GM21717 (cell line): ENCODE results near the gene C1RL.
"Not testable (repeated sequence)": the region's sequence is repeated elsewhere in the genome, so short reads cannot be mapped to it uniquely, and the experiment has no call there.

Experiments
- ATAC-seq: cut with Tn5 transposase; IDR thresholded peaks from one replicate; pipeline ENCODE4 v1.9.1; 2021; ENCODE audit warnings: mild to moderate bottlenecking, moderate library complexity; ENCODE audit not compliant: unreplicated experiment

C1RL gene

DNA sequence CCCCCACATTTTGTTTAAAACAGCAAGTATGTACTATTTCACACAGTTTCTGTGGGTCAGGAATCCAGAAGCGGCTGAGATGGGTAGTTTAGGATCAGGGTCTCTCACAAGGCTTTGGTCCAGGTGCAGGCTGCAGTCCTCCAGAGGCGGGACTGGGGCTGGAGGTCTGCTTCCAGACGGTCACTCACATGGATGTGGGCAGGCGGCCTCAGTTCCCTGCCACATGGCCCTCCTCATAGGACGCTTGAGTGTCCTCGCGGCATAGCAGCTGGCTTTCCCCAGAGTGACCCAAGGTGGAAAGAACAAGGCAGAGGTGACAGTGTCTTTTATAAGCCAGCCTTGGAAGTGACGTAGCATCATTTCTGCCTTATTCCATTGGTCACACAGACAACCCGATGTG lies 7.9 kb upstream of the C1RL start:
- no peak for ATAC-seq

GRCh38 chr12:7116196-7116595 lies 7.2 kb upstream of the C1RL start:
- ATAC-seq: no peak

DNA sequence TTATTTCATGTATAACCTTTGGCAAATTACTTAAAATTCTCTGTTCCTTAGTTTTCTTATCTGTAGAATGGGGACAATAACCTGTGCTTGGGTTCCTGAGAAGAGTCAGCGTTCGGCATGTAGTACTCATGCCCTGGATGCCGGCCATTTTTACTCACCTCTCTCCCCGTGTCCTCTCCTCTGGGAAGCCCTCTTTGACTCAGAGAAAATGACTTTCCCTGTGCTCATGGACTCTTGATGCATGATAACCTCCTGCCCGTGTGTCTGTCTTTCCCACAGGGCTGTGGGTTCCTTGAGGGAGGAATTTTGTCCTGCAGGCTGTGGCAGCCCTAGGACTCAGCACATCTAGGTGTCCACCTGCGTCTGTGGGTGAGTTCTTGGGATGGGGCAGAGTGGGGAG lies 5.8 kb upstream of the C1RL start:
- ATAC-seq: no peak

DNA sequence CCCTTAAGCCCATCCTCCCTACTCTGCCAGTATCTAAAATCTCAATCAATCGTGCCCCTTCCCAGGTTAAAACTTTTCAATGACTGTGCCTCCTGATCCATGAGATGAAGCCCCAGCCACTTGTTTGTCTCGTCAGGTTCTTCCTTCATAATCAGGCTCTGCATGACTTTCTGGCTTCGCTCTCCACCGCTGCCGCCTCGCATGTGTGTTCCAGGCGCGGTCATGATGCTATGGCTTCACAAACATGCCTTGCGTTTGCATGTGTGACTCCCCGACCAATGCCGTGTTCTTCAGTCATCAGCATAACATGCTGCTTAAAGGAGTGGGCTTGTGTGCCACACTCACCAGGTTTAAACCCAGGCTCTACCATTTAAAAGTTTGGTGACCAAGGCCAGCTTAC lies 5.0 kb upstream of the C1RL start:
- ATAC-seq: no peak

DNA sequence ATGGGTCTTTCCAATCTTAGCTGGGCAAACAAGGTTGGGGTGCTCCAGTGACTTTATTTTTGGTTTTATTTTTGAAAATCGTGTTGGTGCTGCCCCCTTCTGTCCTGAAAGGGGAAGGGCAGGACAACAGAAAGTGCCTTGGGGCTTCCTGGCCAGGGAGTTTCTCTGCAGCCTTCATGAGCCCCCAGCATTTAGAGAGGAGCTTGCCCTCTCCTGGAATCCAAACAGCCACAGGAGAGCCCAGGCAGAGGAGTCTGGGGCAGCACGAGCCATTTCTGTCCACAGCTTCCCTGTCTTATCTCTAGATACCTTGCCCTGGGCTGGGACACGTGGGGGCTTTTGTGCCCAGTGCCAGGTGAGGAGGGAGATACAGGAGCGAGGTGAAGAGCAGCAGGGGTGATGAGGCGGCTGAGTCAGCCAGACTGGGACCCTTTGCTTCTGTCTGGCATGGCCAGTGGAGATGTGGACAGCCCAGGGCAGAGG lies 4.4 kb upstream of the C1RL start:
- ATAC-seq: no peak

GRCh38 chr12:7112041-7112440 lies 3.0 kb upstream of the C1RL start:
- no peak for ATAC-seq

GRCh38 chr12:7110661-7111060 lies 1.6 kb upstream of the C1RL start:
- ATAC-seq: no peak

- ATAC-seq: no peak
Measured at GRCh38 chr12:7109572-7109920, 532 bp upstream of the C1RL start.

DNA sequence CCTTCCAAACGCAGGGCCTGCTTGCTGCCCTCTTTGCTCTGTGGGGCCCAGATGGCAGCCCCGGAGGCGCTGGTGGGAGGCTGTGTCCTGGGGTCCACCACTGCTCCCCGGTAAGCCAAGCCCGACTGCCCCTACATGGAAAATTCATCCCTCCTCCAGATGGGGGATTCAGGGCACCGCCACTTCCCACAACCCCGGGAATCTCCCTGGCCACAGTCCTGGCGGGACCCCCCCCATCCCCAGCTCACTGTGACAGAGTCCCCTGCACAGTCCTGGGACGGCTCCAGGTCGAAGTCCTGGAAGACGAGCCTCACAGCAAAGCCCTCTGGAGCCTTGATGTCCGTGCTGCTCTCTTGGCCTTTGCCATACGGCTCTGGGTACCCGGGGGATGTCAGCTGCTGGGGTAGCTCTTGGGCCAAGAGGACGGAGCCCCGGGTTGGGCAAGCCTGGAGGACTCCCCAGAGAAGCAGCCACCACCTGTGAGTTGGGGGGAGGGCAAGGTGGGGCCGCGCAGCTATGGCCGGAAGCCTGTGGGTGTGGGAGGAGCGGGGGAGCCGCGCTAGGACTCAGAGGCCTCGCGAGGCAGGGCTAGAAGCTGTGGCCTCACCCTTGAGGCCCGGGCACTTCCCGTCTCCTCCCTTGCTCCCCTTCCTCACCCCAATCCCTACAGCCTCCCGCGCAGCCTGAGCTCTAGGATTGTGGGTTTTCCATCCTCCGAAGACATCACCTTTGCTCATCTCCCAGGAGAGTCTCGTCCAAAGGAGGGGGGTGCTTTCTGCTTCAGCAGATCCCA lies 815 bp downstream of the C1RL start:
- peak; percentile 83 for ATAC-seq

- no peak for ATAC-seq
Measured at GRCh38 chr12:7107636-7108002, 1.4 kb downstream of the C1RL start.

GRCh38 chr12:7107181-7107580 lies 1.8 kb downstream of the C1RL start:
- not testable (repeated sequence) for ATAC-seq

- ATAC-seq: no peak
Measured at GRCh38 chr12:7106082-7106481, 2.9 kb downstream of the C1RL start.

- ATAC-seq: no peak
Measured at GRCh38 chr12:7103837-7104584, 5.0 kb downstream of the C1RL start.

- no peak for ATAC-seq
Measured at GRCh38 chr12:7102582-7102981, 6.4 kb downstream of the C1RL start.

- no peak for ATAC-seq
Measured at GRCh38 chr12:7101694-7102131, 7.3 kb downstream of the C1RL start.

GRCh38 chr12:7101047-7101693 lies 7.8 kb downstream of the C1RL start:
- no peak for ATAC-seq

GRCh38 chr12:7100239-7100638 lies 8.8 kb downstream of the C1RL start:
- ATAC-seq: no peak

DNA sequence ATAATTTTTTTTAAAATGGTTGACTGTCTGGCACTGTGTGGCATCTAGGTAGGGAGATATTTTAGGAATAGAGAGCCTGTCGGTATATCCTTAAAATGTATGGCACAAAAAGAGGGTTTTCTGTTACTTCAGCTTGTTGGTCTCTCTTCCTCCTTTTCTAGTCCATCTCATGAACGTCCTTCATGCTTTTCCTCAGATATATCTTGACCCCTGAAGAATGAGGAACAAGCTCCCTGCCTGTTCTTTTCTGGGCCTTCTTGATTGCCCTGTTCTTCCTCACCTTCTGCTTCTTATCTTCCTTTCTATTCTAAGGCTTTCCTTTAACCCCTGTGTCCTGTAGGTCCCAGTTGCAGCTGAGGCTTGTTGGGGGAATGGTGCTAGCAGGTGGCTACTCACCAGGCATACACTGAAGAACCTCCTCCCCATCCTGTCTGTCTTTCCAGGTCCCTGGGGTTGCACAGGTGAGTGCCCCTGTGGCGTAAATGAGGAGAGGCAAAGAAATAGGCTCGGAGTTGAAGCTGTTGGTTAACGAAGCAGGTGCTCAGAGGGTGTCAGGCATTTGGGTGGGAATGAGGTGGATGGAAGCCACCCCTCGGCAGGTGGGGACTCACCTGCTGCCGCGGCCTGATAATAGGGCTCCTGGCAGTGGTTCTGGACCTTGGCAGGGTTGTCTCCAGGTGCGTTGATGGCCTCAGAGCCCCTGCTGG lies 9.6 kb downstream of the C1RL start:
- no peak for ATAC-seq

- no peak for ATAC-seq
Measured at GRCh38 chr12:7096979-7097378, 12.0 kb downstream of the C1RL start.

- no peak for ATAC-seq
Measured at GRCh38 chr12:7096006-7096932, 12.7 kb downstream of the C1RL start.
